IMR-90 (cell line): ENCODE measurements around the gene TAF7L. TPM values are rescaled to one million over a fixed set of nuclear protein-coding genes. Genes with fewer than 3 reads are reported as not detected.
A peak's percentile ranks its signal among the peaks of the same experiment; 100 is the strongest.

Experiments used
- ATAC-seq: fragments of 200-7000 bp; cut with Tn5 transposase; 2 replicates; pipeline ENCODE4 v1.9.1; 2020; ENCODE audit warnings: low read depth, mild to moderate bottlenecking, moderate library complexity
- BruUV-seq: library from RNA; stranded (reverse); fragments of 400-500 nt; replicated peaks from 2 replicates; lab custom pipeline; 2021; lab: Mats Ljungman, UMichigan
- CTCF ChIA-PET: fragments of 300-600 bp; formaldehyde crosslinking; extraction: SDS; loops from one replicate; lab custom pipeline; 2021; ENCODE audit warnings: antibody characterized with exemption; lab: Yijun Ruan, JAX
- POLR2A ChIA-PET: fragments of 300-600 bp; sonication (Branson Sonifier 250); formaldehyde crosslinking; loops from one replicate; lab custom pipeline; 2022; ENCODE audit warnings: antibody characterized with exemption; ENCODE audit not compliant: unreplicated experiment; lab: Charles Lee
- DNase-seq: peaks from one replicate; pipeline ENCODE4 v3.0.0; 2013
- H2AFZ ChIP-seq: replicated peaks from 2 replicates; pipeline ENCODE3; 2013; ENCODE audit warnings: low read length, mild to moderate bottlenecking; ENCODE audit not compliant: poor library complexity
- H2AK5ac ChIP-seq: 2 replicates; pipeline ENCODE4 v1.6.1; 2013; ENCODE audit warnings: low read depth, low read length, inconsistent platforms
- H2AK9ac ChIP-seq: replicated peaks from 2 replicates; pipeline ENCODE3; 2013; ENCODE audit warnings: mild to moderate bottlenecking, low read depth, low read length, moderate library complexity; ENCODE audit not compliant: poor library complexity
- H2BK120ac ChIP-seq: 2 replicates; pipeline ENCODE4 v1.6.1; 2013; ENCODE audit warnings: low read depth, low read length, inconsistent platforms
- H2BK15ac ChIP-seq: 3 replicates; pipeline ENCODE4 v1.6.1; 2013; ENCODE audit warnings: low read depth, low read length, inconsistent platforms
- H2BK20ac ChIP-seq: 2 replicates; pipeline ENCODE4 v1.6.1; 2013; ENCODE audit warnings: low read depth, mild to moderate bottlenecking, inconsistent platforms, low read length, moderate library complexity
- H2BK5ac ChIP-seq: 2 replicates; pipeline ENCODE4 v1.6.1; 2013; ENCODE audit warnings: mild to moderate bottlenecking, low read depth, low read length, inconsistent platforms; ENCODE audit not compliant: poor library complexity, severe bottlenecking
- H3K14ac ChIP-seq: replicated peaks from 2 replicates; pipeline ENCODE4 v1.6.1; 2013; ENCODE audit warnings: low read depth, low read length, inconsistent platforms
- H3K18ac ChIP-seq: 2 replicates; pipeline ENCODE4 v1.6.1; 2013; ENCODE audit warnings: low read depth, low read length, control low read depth
- H3K23ac ChIP-seq: 2 replicates; pipeline ENCODE4 v1.6.1; 2013; ENCODE audit warnings: low read depth, low read length, inconsistent platforms
- H3K27ac ChIP-seq: 2 replicates; pipeline ENCODE4 v1.5.1; 2013; ENCODE audit warnings: mild to moderate bottlenecking, control low read depth, low read length; ENCODE audit not compliant: insufficient read depth
- H3K27me3 ChIP-seq: 2 replicates; pipeline ENCODE4 v1.6.1; 2013; ENCODE audit warnings: low read length; ENCODE audit not compliant: control insufficient read depth, insufficient read depth
- H3K36me3 ChIP-seq: 2 replicates; pipeline ENCODE4 v1.6.1; 2013; ENCODE audit warnings: low read length, mixed read lengths; ENCODE audit not compliant: control insufficient read depth, insufficient read depth
- H3K4ac ChIP-seq: 2 replicates; pipeline ENCODE4 v1.6.1; 2013; ENCODE audit warnings: low read depth, low read length, inconsistent platforms
- H3K4me1 ChIP-seq: 2 replicates; pipeline ENCODE4 v1.6.1; 2013; ENCODE audit warnings: low read length, mixed read lengths; ENCODE audit not compliant: control insufficient read depth, insufficient read depth
- H3K4me2 ChIP-seq: 2 replicates; pipeline ENCODE4 v1.6.1; 2013; ENCODE audit warnings: low read depth, mild to moderate bottlenecking, control low read depth, low read length, moderate library complexity
- H3K4me3 ChIP-seq: 2 replicates; pipeline ENCODE4 v1.5.1; 2013; ENCODE audit warnings: low read depth, mild to moderate bottlenecking, control low read depth, low read length, moderate library complexity; ENCODE audit not compliant: insufficient read depth
- H3K56ac ChIP-seq: 2 replicates; pipeline ENCODE4 v1.6.1; 2013; ENCODE audit warnings: low read length, inconsistent platforms; ENCODE audit not compliant: insufficient read depth; ENCODE audit errors: extremely low read depth
- H3K79me1 ChIP-seq, 2 experiments: 2 replicates each; pipeline ENCODE4 v1.6.1; 2013; ENCODE audit warnings: low read length in 2 of 2, inconsistent platforms in 1 of 2, low read depth in 1 of 2
- H3K9ac ChIP-seq: 2 replicates; pipeline ENCODE4 v1.6.1; 2013; ENCODE audit warnings: low read depth, low read length, control low read depth
- H3K9me1 ChIP-seq: 2 replicates; pipeline ENCODE4 v1.6.1; 2013; ENCODE audit warnings: low read length, inconsistent platforms; ENCODE audit not compliant: insufficient read depth
- H3K9me3 ChIP-seq: 2 replicates; pipeline ENCODE4 v1.6.1; 2013; ENCODE audit warnings: low read length; ENCODE audit not compliant: control insufficient read depth, insufficient read depth
- H4K20me1 ChIP-seq: 2 replicates; pipeline ENCODE4 v1.6.1; 2013; ENCODE audit warnings: low read length, inconsistent platforms; ENCODE audit not compliant: insufficient read depth
- H4K5ac ChIP-seq: 2 replicates; pipeline ENCODE4 v1.6.1; 2013; ENCODE audit warnings: mild to moderate bottlenecking, low read depth, low read length, control low read depth
- H4K8ac ChIP-seq, 2 experiments: 2 replicates each; pipeline ENCODE4 v1.6.1; 2013; ENCODE audit warnings: low read depth in 2 of 2, low read length in 2 of 2, control low read depth in 1 of 2, inconsistent platforms in 1 of 2
- H4K91ac ChIP-seq: 2 replicates; pipeline ENCODE4 v1.6.1; 2013; ENCODE audit warnings: low read depth, low read length, inconsistent platforms; ENCODE audit not compliant: insufficient read depth
- CEBPB ChIP-seq: IDR thresholded peaks from 2 replicates; pipeline ENCODE4 v1.6.1; 2012; ENCODE audit warnings: low read depth, low read length, improper control_type of control experiment
- CHD1 ChIP-seq: IDR thresholded peaks from 2 replicates; pipeline ENCODE4 v1.6.1; 2012; ENCODE audit warnings: low read depth, low read length, improper control_type of control experiment
- MAFK ChIP-seq: IDR thresholded peaks from 2 replicates; pipeline ENCODE4 v1.6.1; 2012; ENCODE audit warnings: low read depth, low read length, improper control_type of control experiment
- MAZ ChIP-seq: IDR thresholded peaks from 2 replicates; pipeline ENCODE4 v1.6.1; 2012; ENCODE audit warnings: low read depth, mild to moderate bottlenecking, low read length, improper control_type of control experiment, moderate library complexity, borderline replicate concordance
- MXI1 ChIP-seq: IDR thresholded peaks from 2 replicates; pipeline ENCODE4 v1.6.1; 2012; ENCODE audit warnings: low read depth, mild to moderate bottlenecking, low read length, moderate library complexity, borderline replicate concordance
- NFE2L2 ChIP-seq: fragments of 150-350 bp; IDR thresholded peaks from 2 replicates; pipeline ENCODE4 v1.6.1; 2016; ENCODE audit warnings: low read depth, mild to moderate bottlenecking, low read length
- SMC3 ChIP-seq: fragments of 150-350 bp; IDR thresholded peaks from 2 replicates; pipeline ENCODE4 v1.6.1; 2016; ENCODE audit warnings: low read depth, mild to moderate bottlenecking, antibody characterized with exemption, low read length, moderate library complexity
- WGBS, 2 experiments: methylation state at CpG; one replicate each; pipeline versions ENCODE4 v1.1.5 to v1.1.7; 2013; ENCODE audit warnings: missing lambda C conversion rate in 2 of 2; ENCODE audit not compliant: insufficient read length in 1 of 2; ENCODE audit errors: extremely low coverage in 2 of 2; 5-methylcytosine and 5-hydroxymethylcytosine counted together
- dilution Hi-C: fragments of 300-500 bp; cut with HindIII; formaldehyde crosslinking; loops from one replicate; pipeline ENCODE4 v1.14.3; 2018; ENCODE audit warnings: low sequenced_read_pairs; ENCODE audit not compliant: unreplicated experiment
- in situ Hi-C: fragments of 300-500 bp; cut with MboI; formaldehyde crosslinking; loops from 3 replicates; pipeline ENCODE4 v1.14.3; 2019; ENCODE audit warnings: low sequenced_read_pairs, inconsistent platforms, mixed read lengths
- intact Hi-C: fragments of 100-400 bp; cut with micrococcal nuclease; formaldehyde crosslinking; loops from 2 replicates; pipeline ENCODE4 v1.10.0; 2022
- polyA plus RNA-seq, 3 experiments: library from polyadenylated mRNA; depleted of rRNA; stranded (reverse); fragments of >200 nt; gene quantifications; 2 replicates each; pipeline ENCODE4 v1.2.3, GENCODE V29; 2012; ENCODE audit warnings: low replicate concordance in 1 of 3
- total RNA-seq: library from RNA; depleted of rRNA; stranded (reverse); fragments of >200 nt; gene quantifications from 2 replicates; pipeline ENCODE4 v1.2.3, GENCODE V29; 2012
- TF ChIP-seq, protein P1 (sequence below): conservative IDR thresholded peaks from 2 replicates; pipeline ENCODE4 v1.5.1; 2012; ENCODE audit warnings: mild to moderate bottlenecking, low read depth, low read length, improper control_type of control experiment

Gene TAF7L
- total and polyA plus RNA-seq, 2 of the 4 experiments (the other 2 are of a cell fraction), result 0.18 to 0.22 TPM

DNA sequence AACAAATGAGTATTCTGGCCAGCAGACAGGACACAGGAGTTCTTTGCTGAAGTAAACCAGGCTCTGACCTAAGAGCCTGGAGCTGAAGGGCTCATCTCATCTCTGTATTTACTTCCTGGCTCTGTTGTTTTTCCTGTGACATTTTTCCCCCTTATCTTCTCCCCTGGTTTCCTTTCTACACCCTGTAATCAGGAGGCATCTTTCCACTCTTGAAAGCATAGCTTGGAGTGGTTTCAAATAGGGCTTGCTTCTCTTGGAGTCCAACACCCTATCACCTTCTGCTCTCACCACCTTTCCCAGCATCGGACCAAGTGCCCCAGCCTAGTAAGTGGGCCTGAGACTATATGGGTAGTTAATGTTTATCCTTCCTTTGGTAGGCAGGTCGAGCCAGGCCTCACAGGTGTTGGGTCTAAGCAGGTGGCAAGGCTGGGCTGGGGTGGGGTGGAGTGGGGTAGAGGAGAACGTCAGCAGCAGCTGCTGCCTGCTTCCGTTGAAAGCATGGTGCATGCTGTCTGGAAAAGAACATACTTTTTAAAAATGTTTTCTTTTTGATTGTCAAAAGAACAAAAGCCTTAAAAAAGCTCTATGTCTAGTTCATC is 70.4 kb downstream of the TAF7L start:
- Histone ChIP-seq H3K9me1 (no peaks in the 10 kb centered on the region), H3K23ac (peak overlapping the region; percentile 18; the same call in 1 of the 2 replicates), H2BK15ac (0 out of 3 replicates have a peak overlapping the region, but pooled peaks have one; percentile 41), H3K4me3 (peak overlapping the region; percentile 20; the same call in 1 of the 2 replicates), H4K20me1 (no peaks in the 10 kb centered on the region), H2BK5ac (no peak overlapping the region), H3K9me3 (no peaks in the 10 kb centered on the region), H3K4me1 (peaks cover 8% of the 10 kb centered on the region), H2AK9ac (no peak overlapping the region), H2AK5ac (0 out of 2 replicates have a peak overlapping the region, but pooled peaks have one; percentile 9), H3K18ac (peak overlapping the region; percentile 83; the same call in 1 of the 2 replicates), H4K91ac (0 out of 2 replicates have a peak overlapping the region, but pooled peaks have one; percentile 25), H3K9ac (peak overlapping the region; percentile 24), H2BK20ac (no peak overlapping the region), H3K4ac (peak overlapping the region; percentile 51; the same call in 1 of the 2 replicates), H3K14ac (peak overlapping the region; percentile 18; the same call in 1 of the 2 replicates), H3K27ac (no peak overlapping the region), H3K4me2 (peak overlapping the region; percentile 78), H3K79me1 (peaks cover 0 to 4% of the 10 kb centered on the region in 2 experiments; a peak in 1 of 4 replicates), H4K5ac (peak overlapping the region; percentile 23; the same call in 1 of the 2 replicates), H2BK120ac (peak overlapping the region; percentile 47; the same call in 1 of the 2 replicates), H3K36me3 (no peaks in the 10 kb centered on the region), H4K8ac (peak overlapping the region; percentile 22 to 92; a peak in 1 of 4 replicates), H3K56ac (no peak overlapping the region), H3K27me3 (peaks cover 2% of the 10 kb centered on the region; the same call in 1 of the 2 replicates), H2AFZ (peak overlapping the region; percentile 55)
- dilution Hi-C loops, result no loop called here
- ChIA-PET CTCF (no interaction called here), POLR2A (no interaction called here)
- in situ Hi-C loops, result no loop called here
- no peak for ATAC-seq
- intact Hi-C loops, result no loop called here
- peak; percentile 8 for DNase-seq
- WGBS, 2 experiments, result no CpG with 5 or more reads among the region's 4 CpGs
- no peak for TF ChIP-seq MXI1
- TF ChIP-seq CEBPB, result no peak
- TF ChIP-seq, protein P1, sequence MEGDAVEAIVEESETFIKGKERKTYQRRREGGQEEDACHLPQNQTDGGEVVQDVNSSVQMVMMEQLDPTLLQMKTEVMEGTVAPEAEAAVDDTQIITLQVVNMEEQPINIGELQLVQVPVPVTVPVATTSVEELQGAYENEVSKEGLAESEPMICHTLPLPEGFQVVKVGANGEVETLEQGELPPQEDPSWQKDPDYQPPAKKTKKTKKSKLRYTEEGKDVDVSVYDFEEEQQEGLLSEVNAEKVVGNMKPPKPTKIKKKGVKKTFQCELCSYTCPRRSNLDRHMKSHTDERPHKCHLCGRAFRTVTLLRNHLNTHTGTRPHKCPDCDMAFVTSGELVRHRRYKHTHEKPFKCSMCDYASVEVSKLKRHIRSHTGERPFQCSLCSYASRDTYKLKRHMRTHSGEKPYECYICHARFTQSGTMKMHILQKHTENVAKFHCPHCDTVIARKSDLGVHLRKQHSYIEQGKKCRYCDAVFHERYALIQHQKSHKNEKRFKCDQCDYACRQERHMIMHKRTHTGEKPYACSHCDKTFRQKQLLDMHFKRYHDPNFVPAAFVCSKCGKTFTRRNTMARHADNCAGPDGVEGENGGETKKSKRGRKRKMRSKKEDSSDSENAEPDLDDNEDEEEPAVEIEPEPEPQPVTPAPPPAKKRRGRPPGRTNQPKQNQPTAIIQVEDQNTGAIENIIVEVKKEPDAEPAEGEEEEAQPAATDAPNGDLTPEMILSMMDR, result no peak
- no peak for TF ChIP-seq NFE2L2
- no peak for TF ChIP-seq MAFK
- TF ChIP-seq CHD1, result no peak
- TF ChIP-seq MAZ, result no peak
- no peak for TF ChIP-seq SMC3
- BruUV-seq, result no TSS peak
